SK-N-MC (cell line): ENCODE measurements around the gene WDR46.

Experiments
- EZH2 ChIP-seq: fragments of 200-600 bp; sonication (generic); IDR thresholded peaks from one replicate; pipeline ENCODE4 v1.6.1; 2017; ENCODE audit warnings: antibody characterized with exemption
- FOXP2 ChIP-seq: optimal IDR thresholded peaks from 2 replicates; pipeline ENCODE3; 2011; ENCODE audit warnings: mild to moderate bottlenecking, moderate library complexity; ENCODE audit not compliant: insufficient read depth; ENCODE audit errors: extremely low read length, control extremely low read depth
- POLR2AphosphoS5 ChIP-seq: IDR thresholded peaks from 2 replicates; pipeline ENCODE4 v1.6.1; 2012; ENCODE audit warnings: mild to moderate bottlenecking, low read depth, low read length, borderline replicate concordance

GRCh38 chr6:33324125-33324524, 35.1 kb upstream of the WDR46 start:
- TF ChIP-seq POLR2AphosphoS5: no peak
- no peak for TF ChIP-seq EZH2
- no peak for TF ChIP-seq FOXP2
